IPS DF 6.9 (cell line): ENCODE measurements around the gene FOXK2.
"Not testable (repeated sequence)": the region's sequence is repeated elsewhere in the genome, so short reads cannot be mapped to it uniquely, and the experiment has no call there.

ENCODE experiments used
- DNase-seq: peaks from one replicate; pipeline ENCODE4 v3.0.0-alpha.2; 2013; ENCODE audit warnings: low read depth, low spot score
- H3K27ac ChIP-seq: one replicate; pipeline ENCODE4 v1.5.1; 2013; ENCODE audit warnings: low read length, control low read depth
- H3K27me3 ChIP-seq: 2 replicates; pipeline ENCODE4 v1.6.1; 2013; ENCODE audit warnings: mild to moderate bottlenecking, low read length; ENCODE audit not compliant: control insufficient read depth, insufficient read depth
- H3K36me3 ChIP-seq: 2 replicates; pipeline ENCODE4 v1.6.1; 2013; ENCODE audit warnings: low read length; ENCODE audit not compliant: control insufficient read depth, insufficient read depth
- H3K4me1 ChIP-seq: 2 replicates; pipeline ENCODE4 v1.6.1; 2013; ENCODE audit warnings: low read length; ENCODE audit not compliant: control insufficient read depth, insufficient read depth
- H3K4me3 ChIP-seq: 2 replicates; pipeline ENCODE4 v1.5.1; 2013; ENCODE audit warnings: mild to moderate bottlenecking, low read length
- H3K9me3 ChIP-seq: 2 replicates; pipeline ENCODE4 v1.6.1; 2013; ENCODE audit warnings: low read length, inconsistent platforms; ENCODE audit not compliant: control insufficient read depth, insufficient read depth
- WGBS: extraction: QIAGEN DNeasy Blood & Tissue Kit; methylation state at CpG from one replicate; pipeline ENCODE4 v1.1.7; 2013; ENCODE audit warnings: mixed read lengths, missing lambda C conversion rate; ENCODE audit not compliant: insufficient read length, insufficient coverage; 5-methylcytosine and 5-hydroxymethylcytosine counted together

The FOXK2 gene

GRCh38 chr17:82551779-82552457 lies 32.4 kb downstream of the FOXK2 start:
- H3K27ac ChIP-seq = no peak overlapping the region
- no peak overlapping the region for H3K4me3 ChIP-seq
- no CpG with 5 or more reads among the region's 13 CpGs for WGBS
- no peaks in the 10 kb centered on the region for H3K27me3 ChIP-seq
- no peak for DNase-seq
- no peaks in the 10 kb centered on the region for H3K36me3 ChIP-seq
- H3K9me3 ChIP-seq = no peaks in the 10 kb centered on the region
- H3K4me1 ChIP-seq = peaks cover 8% of the 10 kb centered on the region

GRCh38 chr17:82552580-82552979 lies 33.0 kb downstream of the FOXK2 start:
- Histone ChIP-seq H3K27ac (no peak overlapping the region), H3K4me1 (peaks cover 8% of the 10 kb centered on the region), H3K9me3 (no peaks in the 10 kb centered on the region), H3K36me3 (no peaks in the 10 kb centered on the region), H3K27me3 (no peaks in the 10 kb centered on the region), H3K4me3 (no peak overlapping the region)
- no peak for DNase-seq
- no CpG with 5 or more reads among the region's 13 CpGs for WGBS

DNA sequence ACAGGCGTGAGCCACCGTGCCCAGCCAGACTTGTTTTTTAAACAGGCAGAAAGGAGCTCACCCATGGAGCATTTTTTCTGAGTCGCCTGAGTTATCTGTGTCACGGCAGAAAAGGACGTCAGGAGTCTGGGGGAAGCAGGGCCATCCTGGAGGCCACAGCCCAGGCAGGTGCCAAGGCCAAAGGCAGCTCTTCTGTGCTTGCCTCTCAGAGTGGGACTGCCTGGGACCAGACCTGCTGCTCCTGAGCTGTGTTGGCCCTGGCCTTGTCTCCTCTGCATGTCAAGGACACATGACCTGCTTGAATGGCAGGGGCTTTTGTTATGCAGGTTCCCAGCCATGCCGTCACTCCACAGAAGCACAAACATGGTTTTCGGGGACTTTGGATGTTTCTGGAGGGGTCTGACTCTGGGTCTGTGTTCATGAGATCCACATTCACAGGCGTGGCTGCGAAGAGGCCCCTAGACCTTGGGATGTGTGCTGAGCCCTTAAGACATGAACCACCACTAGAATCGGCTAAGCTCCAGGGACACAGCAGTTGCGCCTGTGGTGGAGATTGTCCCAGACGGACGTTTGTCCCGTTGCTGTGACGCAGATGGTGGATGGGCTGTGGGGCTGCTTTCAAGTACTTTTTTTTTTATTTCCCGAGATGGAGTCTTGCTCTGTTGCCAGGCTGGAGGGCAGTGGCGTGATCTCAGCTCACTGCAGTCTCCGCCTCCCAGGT lies 33.8 kb downstream of the FOXK2 start:
- Histone ChIP-seq H3K27ac (no peak overlapping the region), H3K36me3 (no peaks in the 10 kb centered on the region), H3K9me3 (no peaks in the 10 kb centered on the region), H3K4me3 (no peak overlapping the region), H3K4me1 (peaks cover 8% of the 10 kb centered on the region), H3K27me3 (no peaks in the 10 kb centered on the region)
- no CpG with 5 or more reads among the region's 18 CpGs for WGBS
- DNase-seq = no peak

GRCh38 chr17:82557510-82557909 lies 38.0 kb downstream of the FOXK2 start:
- H3K9me3 ChIP-seq, H3K27me3 ChIP-seq, H3K36me3 ChIP-seq, H3K4me1 ChIP-seq, H3K27ac ChIP-seq, H3K4me3 ChIP-seq, DNase-seq: not testable (repeated sequence)
- no CpG with 5 or more reads among the region's 2 CpGs for WGBS

- WGBS = no CpG with 5 or more reads among the region's 11 CpGs
- H3K9me3 ChIP-seq = no peaks in the 10 kb centered on the region
- H3K27ac ChIP-seq = no peak overlapping the region
- DNase-seq = no peak
- peaks cover 4% of the 10 kb centered on the region; the same call in 1 of the 2 replicates for H3K4me1 ChIP-seq
- no peak overlapping the region for H3K4me3 ChIP-seq
- H3K27me3 ChIP-seq = no peaks in the 10 kb centered on the region
- H3K36me3 ChIP-seq = no peaks in the 10 kb centered on the region
Observed at GRCh38 chr17:82559566-82560251, 40.2 kb downstream of the FOXK2 start.

DNA sequence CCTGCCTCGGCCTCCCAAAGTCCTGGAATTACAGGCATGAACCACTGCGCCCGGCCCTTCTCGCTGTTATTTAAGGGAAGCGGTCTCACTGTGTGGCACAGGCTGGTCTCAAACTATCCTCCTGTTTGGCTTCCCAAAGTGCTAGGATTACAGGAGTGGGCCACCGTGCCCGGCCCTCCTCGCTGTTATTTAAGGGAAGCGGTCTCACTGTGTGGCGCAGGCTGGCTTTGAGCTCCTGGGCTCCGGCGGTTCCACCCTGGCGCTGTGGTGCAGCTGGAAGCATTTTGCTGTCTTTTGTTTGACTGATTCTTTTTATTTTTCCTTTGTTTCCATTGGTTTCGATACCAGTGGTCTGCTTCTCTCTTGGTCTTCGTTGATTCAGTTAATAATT lies 40.7 kb downstream of the FOXK2 start:
- Histone ChIP-seq H3K27ac (no peak overlapping the region), H3K4me1 (peaks cover 4% of the 10 kb centered on the region; the same call in 1 of the 2 replicates), H3K27me3 (no peaks in the 10 kb centered on the region), H3K36me3 (0 out of 2 replicates have a peak, but pooled peaks cover 2% of the 10 kb centered on the region), H3K9me3 (no peaks in the 10 kb centered on the region), H3K4me3 (no peak overlapping the region)
- WGBS = no CpG with 5 or more reads among the region's 15 CpGs
- no peak for DNase-seq

- no peak overlapping the region for H3K27ac ChIP-seq
- no peak overlapping the region for H3K4me3 ChIP-seq
- DNase-seq = no peak
- H3K27me3 ChIP-seq = no peaks in the 10 kb centered on the region
- no peaks in the 10 kb centered on the region for H3K9me3 ChIP-seq
- no CpG with 5 or more reads among the region's 9 CpGs for WGBS
- H3K4me1 ChIP-seq = peaks cover 4% of the 10 kb centered on the region; the same call in 1 of the 2 replicates
- H3K36me3 ChIP-seq = 0 out of 2 replicates have a peak, but pooled peaks cover 2% of the 10 kb centered on the region
Observed at GRCh38 chr17:82560802-82561428, 41.4 kb downstream of the FOXK2 start.

- H3K27ac ChIP-seq = no peak overlapping the region
- H3K4me1 ChIP-seq = peaks cover 4% of the 10 kb centered on the region; the same call in 1 of the 2 replicates
- H3K36me3 ChIP-seq = 0 out of 2 replicates have a peak, but pooled peaks cover 2% of the 10 kb centered on the region
- H3K4me3 ChIP-seq = no peak overlapping the region
- no peaks in the 10 kb centered on the region for H3K9me3 ChIP-seq
- no peaks in the 10 kb centered on the region for H3K27me3 ChIP-seq
- no peak for DNase-seq
- WGBS = no CpG with 5 or more reads among the region's 31 CpGs
Observed at GRCh38 chr17:82561429-82562035, 42.0 kb downstream of the FOXK2 start.

GRCh38 chr17:82562718-82563220 lies 43.2 kb downstream of the FOXK2 start:
- no CpG with 5 or more reads among the region's 7 CpGs for WGBS
- not testable (repeated sequence) for H3K9me3 ChIP-seq, H3K4me3 ChIP-seq, H3K36me3 ChIP-seq, DNase-seq, H3K27ac ChIP-seq, H3K27me3 ChIP-seq, H3K4me1 ChIP-seq

DNA sequence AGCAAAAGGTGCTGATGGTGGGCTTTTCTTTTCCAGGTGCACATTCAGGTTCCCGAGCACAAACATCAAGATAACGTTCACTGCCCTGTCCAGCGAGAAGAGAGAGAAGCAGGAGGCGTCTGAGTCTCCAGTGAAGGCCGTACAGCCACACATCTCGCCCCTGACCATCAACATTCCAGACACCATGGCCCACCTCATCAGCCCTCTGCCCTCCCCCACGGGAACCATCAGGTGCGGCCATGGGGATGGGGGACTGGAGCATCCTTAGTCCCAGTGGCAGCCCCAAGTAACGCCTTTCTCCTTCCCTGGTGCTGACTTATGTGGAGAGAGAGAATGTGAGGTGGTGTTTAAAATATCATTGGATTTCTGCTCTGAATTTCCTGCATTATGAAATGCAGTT lies 43.8 kb downstream of the FOXK2 start:
- Histone ChIP-seq H3K27me3 (no peaks in the 10 kb centered on the region), H3K27ac (no peak overlapping the region), H3K9me3 (no peaks in the 10 kb centered on the region), H3K4me1 (peaks cover 4% of the 10 kb centered on the region; the same call in 1 of the 2 replicates), H3K4me3 (no peak overlapping the region), H3K36me3 (peaks cover 6% of the 10 kb centered on the region)
- no peak for DNase-seq
- WGBS = no CpG with 5 or more reads among the region's 9 CpGs
